ENCODE data around the gene TRIM75. TPM values are rescaled to one million over a fixed set of nuclear protein-coding genes. Genes with fewer than 3 reads are reported as not detected.

The TRIM75 gene
- polyA plus RNA-seq, 3 donors = not detected

- no peak overlapping the region for H3K4me3 ChIP-seq (replicated peaks in 1 of 3; ENCODE audit: low read depth in 2 of 3, low read length in 3 of 3)
These were observed 44.0 kb upstream of the TRIM75 start for GRCh38 chr4:165009493-165010227.

GRCh38 chr4:165010487-165010886 lies 43.2 kb upstream of the TRIM75 start:
- no peaks in the 10 kb centered on the region for H3K79me2 ChIP-seq (ENCODE audit: insufficient read depth, low read length)
- no peaks in the 10 kb centered on the region for H3K4me1 ChIP-seq (ENCODE audit: control insufficient read depth in 1 of 2, insufficient read depth in 2 of 2, low read length in 2 of 2)
- no peak overlapping the region for H3K4me2 ChIP-seq (replicated peaks; ENCODE audit: extremely low read depth, low read length, poor library complexity, severe bottlenecking)
- WGBS (ENCODE audit: insufficient coverage) = 75% methylated on average over 2 of the region's 2 CpGs
- H3K4me3 ChIP-seq (replicated peaks in 1 of 3; ENCODE audit: low read depth in 2 of 3, low read length in 3 of 3) = no peak overlapping the region
- H2AFZ ChIP-seq (ENCODE audit: insufficient read depth, low read depth, low read length, poor library complexity, severe bottlenecking) = no peak overlapping the region
- no peaks in the 10 kb centered on the region for H3K27me3 ChIP-seq (ENCODE audit: control insufficient read depth in 2 of 2, insufficient read depth in 2 of 2, low read length in 2 of 2)
- no peaks in the 10 kb centered on the region for H3K36me3 Mint-ChIP-seq
- H3K9ac ChIP-seq (ENCODE audit: insufficient read depth, low read length, poor library complexity, severe bottlenecking) = no peak overlapping the region
- H3K4me3 Mint-ChIP-seq = no peak overlapping the region
- DNase-seq = no peak
- TF ChIP-seq CTCF (IDR thresholded peaks at IDR 0.05) = no peak
- no peaks in the 10 kb centered on the region for H3K36me3 ChIP-seq (replicated peaks in 1 of 2; ENCODE audit: control insufficient read depth in 1 of 2, insufficient read depth in 2 of 2, low read length in 2 of 2)
- H3K9me3 ChIP-seq (replicated peaks in 1 of 2; ENCODE audit: control insufficient read depth in 1 of 2, insufficient read depth in 1 of 2, low read length in 2 of 2) = no peaks in the 10 kb centered on the region
- peaks cover 0 to 5% (median 4%) of the 10 kb centered on the region in 3 donors for H3K27me3 Mint-ChIP-seq (ENCODE audit: low read depth in 3 of 3)
- no peaks in the 10 kb centered on the region for H3K4me1 Mint-ChIP-seq
- intact Hi-C loops (cut with micrococcal nuclease) = no loop called here
- peaks cover 0 to 3% (median 0%) of the 10 kb centered on the region in 7 donors for H3K9me3 Mint-ChIP-seq
- no peak overlapping the region for H3K27ac ChIP-seq (ENCODE audit: low read depth in 1 of 2, low read length in 2 of 2)
- no peaks in the 10 kb centered on the region for H4K20me1 ChIP-seq (ENCODE audit: insufficient read depth, low read length)
- H3K27ac Mint-ChIP-seq = no peak overlapping the region

More at GRCh38 chr4:165009493-165010227, 44.0 kb upstream of the TRIM75 start:
- H3K4me1 Mint-ChIP-seq = no peaks in the 10 kb centered on the region
- no peak overlapping the region for H3K4me3 Mint-ChIP-seq
- no peak for TF ChIP-seq CTCF (IDR thresholded peaks at IDR 0.05)
- Histone ChIP-seq H3K27ac (ENCODE audit: low read depth in 1 of 2, low read length in 2 of 2) (no peak overlapping the region), H3K4me2 (replicated peaks; ENCODE audit: extremely low read depth, low read length, poor library complexity, severe bottlenecking) (no peak overlapping the region), H3K9me3 (replicated peaks in 1 of 2; ENCODE audit: control insufficient read depth in 1 of 2, insufficient read depth in 1 of 2, low read length in 2 of 2) (no peaks in the 10 kb centered on the region), H3K36me3 (replicated peaks in 1 of 2; ENCODE audit: control insufficient read depth in 1 of 2, insufficient read depth in 2 of 2, low read length in 2 of 2) (no peaks in the 10 kb centered on the region), H3K4me1 (ENCODE audit: control insufficient read depth in 1 of 2, insufficient read depth in 2 of 2, low read length in 2 of 2) (no peaks in the 10 kb centered on the region), H3K9ac (ENCODE audit: insufficient read depth, low read length, poor library complexity, severe bottlenecking) (no peak overlapping the region), H2AFZ (ENCODE audit: insufficient read depth, low read depth, low read length, poor library complexity, severe bottlenecking) (no peak overlapping the region), H4K20me1 (ENCODE audit: insufficient read depth, low read length) (no peaks in the 10 kb centered on the region), H3K79me2 (ENCODE audit: insufficient read depth, low read length) (no peaks in the 10 kb centered on the region), H3K27me3 (ENCODE audit: control insufficient read depth in 2 of 2, insufficient read depth in 2 of 2, low read length in 2 of 2) (no peaks in the 10 kb centered on the region)
- peaks cover 0 to 5% (median 4%) of the 10 kb centered on the region in 3 donors for H3K27me3 Mint-ChIP-seq (ENCODE audit: low read depth in 3 of 3)
- WGBS (ENCODE audit: insufficient coverage) = 100% methylated on average over 2 of the region's 5 CpGs
- peaks cover 0 to 3% (median 0%) of the 10 kb centered on the region in 7 donors for H3K9me3 Mint-ChIP-seq
- no peak overlapping the region for H3K27ac Mint-ChIP-seq
- intact Hi-C loops (cut with micrococcal nuclease) = no loop called here
- no peaks in the 10 kb centered on the region for H3K36me3 Mint-ChIP-seq
- DNase-seq = no peak
